GM19035 (cell line): ENCODE results near the gene MAPK11.
"Not testable (repeated sequence)": the region's sequence is repeated elsewhere in the genome, so short reads cannot be mapped to it uniquely, and the experiment has no call there.

Source experiments
- ATAC-seq: cut with Tn5 transposase; IDR thresholded peaks from one replicate; pipeline ENCODE4 v1.9.1; 2021; ENCODE audit not compliant: unreplicated experiment

The MAPK11 gene

DNA sequence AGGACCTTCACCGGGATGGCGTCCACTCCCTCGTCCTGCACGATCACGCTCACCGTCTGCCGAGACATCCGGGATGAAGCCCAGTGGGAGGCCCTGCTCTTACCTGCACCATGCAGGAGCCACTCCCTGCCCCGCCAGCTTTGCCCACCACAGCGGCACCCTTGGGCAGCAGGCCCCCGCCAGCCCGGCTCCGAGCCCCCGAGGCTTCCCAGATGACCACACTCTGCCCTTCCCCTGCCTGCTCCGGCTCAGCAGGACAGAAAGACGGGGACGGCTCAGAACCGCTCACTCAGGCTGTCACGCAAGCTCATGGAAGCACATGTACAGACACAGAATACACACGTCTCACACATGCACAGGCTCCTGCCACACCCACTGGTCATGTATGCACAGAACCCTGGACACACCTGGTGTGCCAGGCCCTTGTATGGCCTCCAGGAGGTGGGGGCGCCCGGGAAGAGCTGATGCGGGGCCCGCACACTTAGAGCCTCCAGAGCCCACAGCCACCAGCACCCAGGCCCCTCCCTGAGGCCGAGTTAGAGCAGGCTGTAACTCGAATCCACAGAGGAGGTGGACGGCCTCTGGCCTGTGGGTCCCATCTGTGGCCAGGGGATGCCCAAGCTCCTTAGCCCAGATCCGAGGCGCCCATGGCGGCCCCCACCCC, 8.9 kb upstream of the MAPK11 start:
- no peak for ATAC-seq

- no peak for ATAC-seq
Measured at GRCh38 chr22:50278461-50278860, 8.3 kb upstream of the MAPK11 start.

- ATAC-seq = no peak
Measured at GRCh38 chr22:50277761-50278160, 7.6 kb upstream of the MAPK11 start.

DNA sequence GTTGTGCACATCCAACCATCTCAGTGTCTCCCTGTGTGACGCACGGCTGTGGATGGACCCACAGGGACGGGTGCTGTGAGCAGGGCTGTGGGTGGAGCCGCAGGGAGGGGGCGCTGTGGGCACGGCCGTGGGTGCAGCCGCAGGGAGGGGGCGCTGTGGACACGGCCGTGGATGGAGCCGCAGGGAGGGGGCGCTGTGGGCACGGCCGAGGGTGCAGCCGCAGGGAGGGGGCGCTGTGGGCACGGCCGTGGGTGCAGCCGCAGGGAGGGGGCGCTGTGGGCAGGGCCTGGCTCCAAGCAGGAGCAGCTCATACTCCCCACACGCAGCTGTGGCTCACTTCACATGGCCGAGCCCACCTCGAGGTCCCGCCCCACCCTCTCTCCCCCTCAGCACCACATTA, 6.0 kb upstream of the MAPK11 start:
- no peak for ATAC-seq

- no peak for ATAC-seq
Measured at GRCh38 chr22:50275181-50276055, 5.2 kb upstream of the MAPK11 start.

GRCh38 chr22:50274771-50275170, 4.6 kb upstream of the MAPK11 start:
- ATAC-seq = no peak

DNA sequence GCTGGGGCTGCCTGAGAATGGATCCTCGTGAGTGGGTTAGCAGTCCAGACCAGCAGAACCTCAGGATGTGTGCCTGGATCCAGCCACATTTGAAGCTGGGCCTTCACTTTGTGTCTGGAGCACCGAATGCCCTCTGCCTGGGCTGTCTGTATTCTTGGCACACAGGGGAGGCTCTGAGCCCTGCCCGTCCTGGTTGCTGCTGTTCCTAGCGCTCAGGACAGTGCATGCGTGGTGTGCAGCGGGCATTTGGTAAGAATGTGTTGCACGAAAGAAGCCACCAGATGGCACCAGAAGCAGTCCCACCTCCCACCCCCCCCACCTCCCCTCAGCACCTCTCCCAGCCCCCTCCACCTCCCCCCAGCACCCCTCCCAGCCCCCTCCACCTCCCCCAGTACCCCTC, 4.1 kb upstream of the MAPK11 start:
- no peak for ATAC-seq

DNA sequence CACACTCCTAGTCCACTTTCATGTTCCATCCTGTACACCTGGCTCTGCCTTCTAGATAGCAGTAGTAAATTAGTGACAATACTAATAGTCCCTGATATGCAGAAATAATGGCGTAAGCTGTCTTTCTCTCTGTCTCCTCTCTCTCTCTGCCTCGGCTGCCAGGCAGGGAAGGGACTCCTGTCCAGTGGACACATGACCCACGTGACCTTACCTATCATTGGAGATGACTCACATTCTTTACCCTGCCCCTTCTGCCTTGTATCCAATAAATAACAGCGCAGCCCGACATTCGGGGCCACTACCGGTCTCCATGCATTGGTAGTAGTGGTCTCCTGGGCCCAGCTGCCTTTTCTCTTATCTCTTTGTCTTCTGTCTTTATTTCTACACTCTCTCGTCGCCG, 3.6 kb upstream of the MAPK11 start:
- not testable (repeated sequence) for ATAC-seq

DNA sequence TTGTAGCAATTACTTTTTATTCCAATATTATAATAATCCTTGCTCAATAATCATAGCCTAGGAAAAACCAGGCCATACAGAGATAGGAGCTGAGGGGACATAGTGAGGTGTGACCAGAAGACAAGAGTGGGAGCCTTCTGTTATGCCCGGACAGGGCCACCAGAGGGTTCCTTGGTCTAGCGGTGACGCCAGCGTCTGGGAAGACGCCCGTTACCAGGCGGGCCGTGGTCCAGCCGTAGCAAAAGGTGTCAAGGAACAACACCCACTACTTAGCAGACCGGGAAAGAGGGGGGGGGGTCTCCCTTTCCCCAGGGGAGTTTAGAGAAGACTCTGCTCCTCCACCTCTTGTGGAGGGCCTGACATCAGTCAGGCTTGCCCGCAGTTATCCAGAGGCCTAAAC, 3.2 kb upstream of the MAPK11 start:
- ATAC-seq = not testable (repeated sequence)

DNA sequence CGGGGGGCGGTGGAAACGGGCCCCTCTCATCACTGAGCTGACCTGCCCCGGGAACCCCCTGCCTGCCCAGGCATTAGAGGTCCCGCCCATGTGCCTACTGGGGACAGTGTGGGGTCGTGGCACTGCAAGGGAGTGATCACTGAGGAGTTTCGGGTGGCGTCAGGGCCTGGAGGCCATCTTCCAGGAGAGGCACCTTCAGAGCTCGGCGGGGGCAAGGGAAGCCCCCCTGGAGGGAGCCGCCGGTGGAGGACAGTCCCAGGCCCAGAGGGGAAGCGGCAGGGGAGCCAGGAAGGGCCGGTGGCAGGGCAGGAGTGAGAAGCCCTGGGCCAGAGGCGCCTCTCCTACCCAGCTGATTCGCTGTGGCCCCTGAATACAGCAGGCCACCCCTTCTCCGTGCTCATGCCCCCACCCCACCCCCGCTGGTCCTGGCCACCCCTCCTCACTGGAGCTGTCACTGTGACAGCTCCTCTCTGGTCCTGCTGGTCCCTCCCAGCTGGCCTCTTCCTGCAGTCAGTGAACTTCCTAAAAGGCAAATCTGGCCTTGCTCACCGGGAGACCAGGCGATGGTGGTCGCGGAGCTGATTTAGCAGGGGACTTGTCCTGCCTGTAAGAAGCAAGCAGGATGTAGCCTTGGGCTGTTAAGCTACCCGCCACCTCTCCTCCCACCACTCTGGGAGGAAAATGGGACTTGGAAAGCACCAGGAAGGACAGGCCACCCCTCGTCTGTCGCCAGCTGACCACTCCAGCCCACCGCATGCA, 2.0 kb upstream of the MAPK11 start:
- ATAC-seq = no peak

DNA sequence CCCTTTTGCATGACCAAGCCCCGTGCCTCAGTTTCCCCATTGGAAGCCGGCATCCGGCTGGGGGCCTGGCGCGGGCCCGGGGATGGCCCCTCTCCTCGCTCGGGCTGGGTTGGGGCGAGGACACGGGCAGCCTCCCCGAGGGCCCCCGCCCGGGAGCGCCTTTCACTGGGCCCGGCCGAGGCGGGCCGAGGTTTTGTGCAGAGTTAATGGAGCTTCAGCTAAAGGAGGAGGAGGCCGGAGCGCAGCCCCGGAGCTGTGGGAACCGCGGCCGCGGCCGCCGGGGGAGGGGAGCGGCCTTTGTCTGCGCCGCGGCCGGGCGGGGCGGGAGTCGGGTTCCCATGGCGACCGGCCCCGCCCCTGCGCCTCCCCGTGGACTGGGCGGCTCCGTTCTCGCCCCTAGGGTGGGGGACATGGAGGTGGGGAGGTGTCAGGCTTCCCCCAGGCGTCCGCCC, 1.4 kb upstream of the MAPK11 start:
- no peak for ATAC-seq

GRCh38 chr22:50270666-50271394, 650 bp upstream of the MAPK11 start:
- ATAC-seq = no peak

DNA sequence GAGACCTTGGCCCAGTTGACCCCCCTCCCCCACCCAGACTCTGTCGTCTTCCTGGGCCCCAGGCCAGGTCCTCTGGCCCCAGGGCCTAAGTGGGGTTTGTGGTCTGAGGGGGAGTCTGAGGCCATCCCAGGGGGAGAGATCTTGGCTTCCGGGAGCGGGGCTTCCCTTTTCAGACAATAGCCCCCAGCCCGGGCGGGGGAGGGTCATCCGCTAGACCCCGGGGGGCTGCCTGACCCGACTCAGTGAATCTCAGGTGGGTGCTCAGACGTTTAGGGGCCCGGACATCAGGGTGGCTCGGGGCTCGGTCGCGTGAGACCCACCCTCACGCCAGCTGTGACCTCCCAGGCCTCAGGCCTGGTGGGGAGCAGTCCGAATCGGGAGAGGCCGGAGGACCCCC, 609 bp downstream of the MAPK11 start:
- no peak for ATAC-seq

GRCh38 chr22:50268655-50269113, 1.5 kb downstream of the MAPK11 start:
- ATAC-seq = no peak

GRCh38 chr22:50267591-50268390, 2.4 kb downstream of the MAPK11 start:
- ATAC-seq = no peak

GRCh38 chr22:50266994-50267393, 3.2 kb downstream of the MAPK11 start:
- ATAC-seq = no peak

DNA sequence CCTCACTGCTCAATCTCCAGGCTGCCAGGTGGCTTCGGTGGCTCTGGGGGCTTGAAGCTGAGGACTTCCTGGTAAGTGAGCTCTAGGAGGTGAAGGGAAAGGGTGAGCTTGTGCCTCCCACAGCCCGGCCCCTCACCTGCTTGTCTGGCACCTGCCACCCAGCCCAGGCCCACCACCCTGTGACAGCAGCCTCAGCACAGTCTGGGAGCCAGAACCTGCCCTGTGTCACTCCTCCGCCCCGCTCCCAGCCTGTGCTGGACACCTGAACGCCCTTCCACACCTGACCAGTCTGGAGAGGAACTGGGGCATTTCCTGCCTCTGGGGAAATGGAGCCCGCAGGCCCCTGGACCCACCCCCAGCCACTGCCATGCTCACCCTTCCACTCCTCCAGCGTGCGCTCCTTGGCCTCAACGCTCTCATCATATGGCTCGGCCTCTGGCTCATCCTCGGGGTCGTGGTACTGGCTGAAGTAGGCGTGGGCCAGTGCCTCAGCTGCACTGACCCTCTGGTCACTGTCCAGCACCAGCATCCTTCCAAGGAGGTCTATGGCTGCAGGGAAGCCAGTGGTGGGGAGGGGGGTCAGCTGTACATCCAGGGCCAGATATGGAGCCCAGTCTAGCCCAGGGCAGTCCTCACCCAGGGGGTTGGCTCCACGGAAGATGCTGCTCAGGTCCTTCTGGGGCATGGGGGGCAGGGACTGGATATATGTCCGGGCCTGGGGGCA, 5.1 kb downstream of the MAPK11 start:
- no peak for ATAC-seq

- no peak for ATAC-seq
Measured at GRCh38 chr22:50264104-50264745, 6.0 kb downstream of the MAPK11 start.
